GM18867 (cell line): ENCODE results near the gene PCOLCE2.

Source experiments
- ATAC-seq: cut with Tn5 transposase; IDR thresholded peaks from one replicate; pipeline ENCODE4 v1.9.1; 2021; ENCODE audit warnings: mild to moderate bottlenecking, moderate library complexity; ENCODE audit not compliant: unreplicated experiment

Gene PCOLCE2

DNA sequence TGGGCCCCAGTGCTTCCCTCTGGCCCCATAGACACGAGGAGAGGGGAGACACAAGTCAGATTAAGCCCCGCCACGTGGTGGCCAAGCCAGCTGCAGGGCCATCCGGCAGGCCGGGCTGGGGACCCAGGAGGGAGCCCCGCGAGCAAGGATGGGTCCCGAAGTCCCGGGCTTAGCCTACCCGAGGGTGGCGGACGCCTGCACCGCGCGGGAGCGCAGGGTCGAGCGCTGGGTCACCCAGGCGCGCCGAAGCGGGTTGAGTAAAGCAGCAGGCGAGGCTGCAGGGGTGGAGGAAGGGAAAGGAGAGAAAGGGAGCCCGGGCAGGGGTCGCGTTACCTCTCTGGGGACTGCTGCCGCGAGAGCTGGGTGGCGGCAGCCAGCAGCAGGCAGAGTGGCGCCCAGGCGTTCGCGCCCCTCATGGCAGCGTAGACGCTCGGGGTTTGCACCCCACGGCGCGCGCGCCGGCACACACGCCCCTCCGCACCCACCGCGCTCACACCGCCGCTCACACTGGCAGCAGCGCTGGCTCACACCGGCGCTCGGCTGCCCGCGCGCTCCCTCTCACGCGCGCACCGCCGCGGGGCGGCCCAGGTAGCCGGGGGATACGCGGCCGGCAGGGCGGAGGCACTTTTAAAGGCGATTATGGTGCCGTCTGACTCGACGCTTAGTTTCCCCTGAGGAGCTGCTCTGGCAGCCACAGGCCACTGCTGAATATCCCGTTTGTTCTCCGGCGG lies at the start of gene PCOLCE2:
TSS of gene PCOLCE2 (minus strand) at position 603 of the 731 bp plus-strand sequence. CDS start at position 416, 187 bp downstream.
- ATAC-seq: no peak

GRCh38 chr3:142935963-142936362 lies 47.1 kb upstream of the PCOLCE2 start:
- no peak for ATAC-seq

- ATAC-seq: no peak
These were observed 46.0 kb upstream of the PCOLCE2 start for GRCh38 chr3:142934887-142935269.

- ATAC-seq: no peak
These were observed 45.4 kb upstream of the PCOLCE2 start for GRCh38 chr3:142934128-142934886.

DNA sequence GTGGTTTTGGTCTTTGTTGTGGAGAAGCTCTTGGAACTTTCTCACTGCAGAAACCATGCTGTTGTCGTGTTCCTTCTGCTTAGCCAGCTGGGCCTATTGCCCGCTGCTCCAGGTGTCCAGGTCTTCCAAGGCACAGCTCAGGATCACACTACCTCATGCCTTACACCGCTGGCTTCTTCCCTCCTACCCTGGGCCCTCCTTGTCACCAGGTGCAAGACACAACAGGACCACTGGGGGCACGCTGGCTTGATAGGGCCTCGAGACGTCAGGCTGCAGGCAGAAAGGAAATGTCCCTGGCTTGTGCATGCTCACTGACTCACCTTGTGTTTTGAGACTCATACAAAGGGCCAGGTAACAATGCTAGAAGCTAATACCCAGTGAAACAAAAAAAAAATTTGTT lies 42.3 kb upstream of the PCOLCE2 start:
- peak; percentile 75 for ATAC-seq

- ATAC-seq: no peak
These were observed 41.6 kb upstream of the PCOLCE2 start for GRCh38 chr3:142930463-142930862.

DNA sequence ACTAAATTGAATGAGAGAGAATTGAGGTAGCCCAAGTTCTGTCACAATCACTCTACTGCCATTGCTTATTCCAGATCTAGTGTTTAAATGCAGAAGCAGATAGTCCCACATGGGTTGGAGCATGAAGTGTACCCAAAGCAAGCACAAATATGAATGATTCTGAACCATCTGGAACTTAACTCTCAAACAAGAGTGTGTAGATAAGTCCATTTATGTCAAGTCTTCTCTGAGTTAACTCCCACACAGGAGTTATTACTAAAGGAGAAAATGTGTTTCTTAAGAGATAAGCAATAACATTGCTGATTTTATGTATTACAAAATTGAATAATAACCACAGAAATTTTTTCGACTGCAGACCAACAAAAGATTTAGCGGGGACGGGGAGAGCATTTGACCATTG lies 41.0 kb upstream of the PCOLCE2 start:
- ATAC-seq: no peak

GRCh38 chr3:142929109-142929508 lies 40.2 kb upstream of the PCOLCE2 start:
- ATAC-seq: peak; percentile 81

DNA sequence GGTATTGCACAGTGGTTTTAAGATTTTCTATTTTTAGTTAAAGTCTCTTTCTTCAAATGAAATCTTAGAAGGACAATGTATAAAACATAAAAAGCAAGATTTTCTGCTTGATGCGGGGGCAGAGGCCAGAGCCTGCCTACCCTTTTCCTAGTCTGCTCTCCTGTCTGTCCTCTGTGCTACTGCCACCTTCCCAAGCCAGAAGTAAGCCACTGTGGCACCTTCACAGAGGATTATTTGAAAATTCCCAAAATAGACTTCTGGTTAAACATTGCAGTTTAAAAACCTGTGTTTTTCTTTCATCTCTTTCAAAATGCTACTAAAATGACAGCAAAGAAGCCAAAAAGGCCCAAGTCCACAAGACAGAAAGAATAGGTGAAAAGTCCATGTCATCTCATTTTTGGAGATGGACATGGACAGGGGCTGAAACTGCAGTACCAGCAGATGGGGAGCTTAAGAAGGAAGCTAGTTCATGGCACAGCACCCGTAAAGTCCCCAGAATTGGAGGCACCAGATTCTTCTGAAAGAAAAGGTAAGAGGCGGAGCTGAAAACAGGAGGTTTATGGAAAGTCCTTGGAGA lies 37.6 kb upstream of the PCOLCE2 start:
- ATAC-seq: no peak

DNA sequence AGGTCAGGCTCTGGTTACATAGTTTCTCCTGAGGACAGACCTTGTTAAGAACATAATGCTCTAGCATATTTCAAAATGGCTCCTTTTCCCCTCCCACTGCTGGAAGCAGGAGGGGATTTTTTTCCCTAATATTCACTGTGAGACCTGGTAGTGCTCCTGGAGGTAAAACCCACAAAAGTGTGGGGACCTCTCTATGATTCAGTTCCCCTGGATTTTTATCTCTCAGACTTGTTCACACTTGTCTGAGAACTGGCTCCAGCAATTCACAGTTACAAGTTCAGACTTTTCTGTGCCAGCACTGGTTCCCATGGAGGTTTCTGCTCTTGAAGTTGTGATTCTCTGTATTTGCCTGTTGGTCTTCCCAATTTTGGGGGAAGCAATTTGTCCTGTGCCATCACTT lies 36.3 kb upstream of the PCOLCE2 start:
- no peak for ATAC-seq

- no peak for ATAC-seq
These were observed 34.8 kb upstream of the PCOLCE2 start for GRCh38 chr3:142923694-142924093.

DNA sequence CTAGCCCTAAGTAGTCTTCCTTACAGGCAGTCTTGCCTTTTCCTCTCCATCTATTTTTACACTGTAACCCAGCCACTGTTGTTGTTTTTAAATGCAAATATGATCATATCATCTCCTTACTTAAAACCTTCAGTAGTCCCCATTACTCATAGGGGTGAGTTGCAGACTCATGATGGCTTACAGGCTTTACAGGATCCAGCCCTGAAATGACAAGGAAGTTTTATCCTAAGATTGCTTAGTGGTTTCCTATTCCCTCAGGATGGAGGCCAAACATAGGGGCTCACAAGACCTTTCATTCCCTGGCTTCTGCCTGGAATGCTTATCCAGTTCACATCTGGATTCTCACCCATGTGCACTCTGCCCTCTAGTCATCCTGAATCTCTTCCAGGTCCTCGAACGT lies 27.7 kb upstream of the PCOLCE2 start:
- no peak for ATAC-seq

- no peak for ATAC-seq
These were observed 26.8 kb upstream of the PCOLCE2 start for GRCh38 chr3:142915636-142916035.

DNA sequence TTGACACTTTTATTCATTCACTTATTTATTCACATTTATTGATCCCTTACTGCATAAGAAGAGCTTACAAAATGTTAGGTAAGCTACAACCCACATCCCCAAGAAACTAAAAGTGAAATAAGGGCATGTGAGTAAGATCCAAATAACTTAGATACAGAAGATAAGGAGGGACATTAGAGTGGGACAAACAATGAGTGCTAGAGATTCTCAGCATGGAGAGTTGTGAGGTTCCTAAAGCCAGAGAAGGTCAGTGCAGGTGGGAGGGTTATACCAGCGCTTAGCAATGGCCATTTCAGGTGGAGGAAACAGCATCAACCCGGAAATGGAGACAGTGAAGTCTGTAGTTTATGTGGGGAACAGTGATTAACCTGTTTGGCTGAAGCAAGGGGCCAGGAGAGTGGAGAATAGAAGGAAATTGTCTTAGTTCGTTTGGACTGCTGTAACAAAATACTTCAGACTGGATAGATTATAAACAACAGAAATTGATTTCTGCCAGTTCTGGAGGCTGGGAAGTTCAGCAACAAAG lies 25.5 kb upstream of the PCOLCE2 start:
- ATAC-seq: no peak

DNA sequence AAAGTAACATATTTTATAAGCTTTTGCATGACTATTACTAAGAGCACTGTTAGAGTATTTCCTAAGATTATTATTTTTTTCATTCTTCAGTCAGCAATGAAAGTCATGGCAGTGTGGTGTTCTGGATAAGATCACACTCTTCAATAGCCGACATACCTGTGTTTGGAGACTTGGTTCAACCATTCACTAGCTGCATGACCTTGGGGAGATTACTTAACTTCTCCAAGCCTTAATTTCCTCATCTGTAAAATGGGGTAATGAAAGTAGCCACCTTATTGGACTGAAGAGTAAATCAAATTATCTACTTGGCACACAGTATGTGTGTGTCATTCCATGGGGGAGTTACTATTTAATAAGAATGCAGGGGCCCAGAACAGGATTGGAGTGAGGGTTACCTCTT lies 24.5 kb upstream of the PCOLCE2 start:
- ATAC-seq: no peak

DNA sequence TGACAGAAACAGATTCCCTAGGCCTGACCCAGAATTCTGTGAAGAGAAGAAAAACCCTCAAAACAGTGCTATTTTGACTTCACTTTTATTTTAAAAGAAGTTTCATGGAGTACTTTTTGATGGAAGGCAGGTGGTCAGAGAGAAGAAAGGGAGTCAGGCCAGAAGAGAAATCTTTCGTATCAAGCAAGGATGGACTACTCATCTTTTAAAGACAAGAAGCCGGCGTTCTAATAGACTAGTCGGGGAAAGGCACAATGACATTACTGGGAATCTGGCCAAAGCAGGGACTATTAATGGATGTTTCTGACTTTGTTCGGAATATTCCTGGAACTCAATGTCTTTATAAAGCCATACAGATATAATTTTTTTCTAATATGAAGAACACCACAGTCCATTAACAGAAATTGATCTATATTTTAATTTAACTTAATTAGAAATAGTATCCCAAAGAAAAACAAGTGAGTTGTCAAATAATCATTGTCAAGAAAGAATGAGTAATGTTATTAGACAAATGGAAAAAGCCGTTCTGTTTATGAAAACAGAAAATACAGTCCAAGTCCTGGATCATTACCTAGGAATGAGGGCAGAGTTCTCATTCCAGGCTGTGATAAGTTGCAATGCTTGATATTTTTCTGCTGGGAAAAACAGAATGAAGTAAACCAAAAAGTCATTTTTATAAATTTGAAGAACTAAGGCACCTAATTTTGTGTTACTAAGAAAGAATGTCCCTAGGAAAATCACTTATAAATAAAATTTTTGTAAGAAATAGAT lies 23.7 kb upstream of the PCOLCE2 start:
- no peak for ATAC-seq

- no peak for ATAC-seq
These were observed 21.4 kb upstream of the PCOLCE2 start for GRCh38 chr3:142910280-142910679.

- no peak for ATAC-seq
These were observed 20.4 kb upstream of the PCOLCE2 start for GRCh38 chr3:142909282-142909681.

DNA sequence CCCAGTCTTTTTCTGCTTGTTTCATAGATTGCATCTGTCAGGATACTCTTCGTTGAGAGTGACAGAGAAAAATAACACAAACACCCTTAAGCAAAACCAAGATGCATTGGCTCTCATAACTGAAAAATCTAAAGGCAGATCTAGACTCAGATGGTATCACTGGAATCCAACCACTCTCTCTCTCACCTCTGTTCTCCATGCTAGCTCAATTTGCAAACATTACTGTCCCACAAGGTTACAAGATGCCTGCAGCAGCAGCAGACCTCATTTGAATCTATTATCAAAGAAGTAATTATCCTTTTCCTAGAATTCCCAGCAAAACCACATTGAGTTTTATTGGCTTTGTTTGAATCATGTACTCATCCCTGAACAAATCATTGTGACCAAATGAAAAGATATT lies 19.1 kb upstream of the PCOLCE2 start:
- ATAC-seq: no peak

DNA sequence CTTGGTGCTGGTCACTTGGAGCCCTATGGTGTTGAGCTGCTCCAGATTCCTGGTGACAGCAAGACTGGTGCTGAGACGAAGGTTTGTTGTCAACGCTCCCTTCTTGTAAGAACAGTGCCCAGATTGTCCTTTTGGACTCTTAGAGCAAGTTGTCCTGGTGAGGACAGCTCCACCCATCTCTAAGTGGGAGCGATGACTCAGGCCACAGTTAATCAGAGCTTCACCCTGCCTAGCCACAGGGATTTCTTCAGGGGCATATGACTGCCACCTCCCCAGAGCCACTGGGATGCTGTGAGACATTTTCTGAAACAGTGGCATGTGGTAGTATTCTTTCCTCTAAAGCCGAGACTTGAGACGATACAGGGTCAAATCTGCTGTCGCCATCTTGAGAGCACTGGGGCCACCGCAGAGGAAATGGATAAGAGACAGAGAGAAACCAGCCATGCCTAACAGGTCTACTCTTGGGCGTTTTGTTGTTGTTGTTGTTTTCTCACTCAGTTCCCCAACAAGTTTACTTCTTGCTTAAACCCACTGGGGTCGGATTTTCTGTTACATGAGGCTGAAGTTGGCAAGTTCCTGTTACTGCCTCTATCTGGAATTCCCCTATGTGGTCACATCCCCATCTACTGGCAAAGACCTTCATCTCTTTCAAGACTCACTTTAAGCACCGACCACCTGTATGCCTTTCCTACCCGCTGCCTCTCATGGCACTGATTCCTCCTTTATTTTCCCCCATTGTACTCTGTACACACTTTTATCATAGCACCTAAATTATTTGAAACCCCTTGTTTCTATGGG lies 16.0 kb upstream of the PCOLCE2 start:
- peak; percentile 56 for ATAC-seq
